ELF-1 (cell line): ENCODE measurements around the gene GPRIN3.
"Not testable (repeated sequence)": the region's sequence is repeated elsewhere in the genome, so short reads cannot be mapped to it uniquely, and the experiment has no call there.

Experiments used
- DNase-seq: peaks from one replicate; pipeline ENCODE4 v3.0.0-alpha.2; 2016; ENCODE audit warnings: low read depth, low spot score

The GPRIN3 gene

GRCh38 chr4:89312066-89312465 lies 4.5 kb upstream of the GPRIN3 start:
- DNase-seq = no peak

DNA sequence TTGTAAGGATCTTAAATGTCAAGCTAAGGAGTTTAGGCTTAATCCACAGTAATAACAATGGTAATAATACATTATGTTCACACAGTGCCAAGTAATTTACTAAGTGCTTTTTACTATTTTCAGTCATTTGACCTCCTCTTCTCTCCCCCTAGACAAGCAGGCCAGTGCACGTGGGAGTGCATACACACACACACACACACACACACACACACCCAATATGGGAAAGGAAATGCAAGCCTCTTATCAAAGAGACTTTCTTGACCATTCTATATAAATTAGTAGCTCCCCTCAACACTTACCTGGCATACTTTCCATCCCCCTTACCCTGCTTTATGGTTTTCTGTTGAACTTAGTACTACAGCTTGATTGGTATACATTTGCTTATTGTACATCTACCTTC lies 3.8 kb upstream of the GPRIN3 start:
- DNase-seq = no peak

GRCh38 chr4:89309154-89309553 lies 1.6 kb upstream of the GPRIN3 start:
- DNase-seq = not testable (repeated sequence)

- DNase-seq = no peak
Measured at GRCh38 chr4:89308161-89308500, 531 bp upstream of the GPRIN3 start.

- no peak for DNase-seq
Measured at GRCh38 chr4:89307178-89307445, 488 bp downstream of the GPRIN3 start.

- DNase-seq = no peak
Measured at GRCh38 chr4:89306486-89307177, 968 bp downstream of the GPRIN3 start.

GRCh38 chr4:89305712-89306437 lies 1.7 kb downstream of the GPRIN3 start:
- no peak for DNase-seq

GRCh38 chr4:89305028-89305427 lies 2.6 kb downstream of the GPRIN3 start:
- no peak for DNase-seq

GRCh38 chr4:89303814-89304388 lies 3.7 kb downstream of the GPRIN3 start:
- DNase-seq = no peak

DNA sequence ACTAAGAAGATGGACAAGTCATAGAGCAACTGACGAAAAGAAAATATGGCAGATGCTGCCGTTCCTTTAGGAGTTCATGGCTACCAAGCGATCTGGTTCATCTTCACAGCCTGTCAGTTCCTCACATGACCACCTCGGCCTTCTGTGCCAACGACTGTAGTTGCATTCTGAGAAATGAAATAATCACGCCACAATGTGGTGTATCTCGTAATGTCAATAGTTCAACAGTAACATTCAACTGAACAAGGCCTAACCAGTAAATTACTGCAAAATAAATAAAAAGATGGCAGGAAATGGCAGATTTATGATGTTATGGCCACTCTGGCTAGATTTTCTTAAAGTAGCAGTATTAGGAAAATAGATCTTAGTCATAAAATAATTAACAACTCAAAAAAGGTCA lies 4.4 kb downstream of the GPRIN3 start:
- no peak for DNase-seq

GRCh38 chr4:89301902-89302301 lies 5.7 kb downstream of the GPRIN3 start:
- DNase-seq = no peak

DNA sequence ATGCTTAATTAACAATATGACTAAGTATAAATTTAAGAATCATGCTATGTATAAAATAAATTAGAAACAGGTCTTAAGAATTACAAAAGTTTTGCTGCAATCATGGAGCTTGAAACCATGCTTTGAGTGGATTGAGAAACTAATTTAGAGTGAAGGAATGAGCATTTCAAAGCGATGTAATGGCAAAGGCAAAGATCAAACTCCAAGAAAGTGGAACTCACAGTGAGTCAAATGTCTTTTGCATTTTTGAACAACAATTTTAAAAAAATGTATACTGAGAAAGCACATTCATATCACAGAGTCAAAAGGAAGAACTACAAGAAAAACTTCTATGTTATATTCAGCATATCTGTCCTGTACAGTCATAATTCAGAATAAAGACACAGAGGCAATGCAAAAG lies 6.6 kb downstream of the GPRIN3 start:
- DNase-seq = no peak

DNA sequence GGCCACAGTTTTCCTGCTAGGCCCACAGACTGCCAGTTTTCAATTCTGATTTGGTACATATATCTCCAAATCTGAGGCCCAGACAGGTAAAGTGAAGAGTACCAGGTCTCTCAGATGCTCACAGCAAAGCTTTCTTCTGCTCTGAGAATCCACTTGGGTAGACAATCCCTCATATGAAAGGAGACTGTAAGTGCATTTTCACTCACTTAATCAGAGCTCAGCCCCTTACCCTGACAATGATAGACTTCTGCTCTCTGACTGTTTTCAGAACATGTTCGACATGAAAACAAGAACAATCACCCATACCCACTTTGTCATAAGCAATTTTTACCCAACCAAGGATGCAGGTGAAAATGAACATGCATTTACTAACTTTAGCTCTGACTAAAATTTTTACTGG lies 7.1 kb downstream of the GPRIN3 start:
- no peak for DNase-seq

- DNase-seq = no peak
Measured at GRCh38 chr4:89300060-89300459, 7.5 kb downstream of the GPRIN3 start.

DNA sequence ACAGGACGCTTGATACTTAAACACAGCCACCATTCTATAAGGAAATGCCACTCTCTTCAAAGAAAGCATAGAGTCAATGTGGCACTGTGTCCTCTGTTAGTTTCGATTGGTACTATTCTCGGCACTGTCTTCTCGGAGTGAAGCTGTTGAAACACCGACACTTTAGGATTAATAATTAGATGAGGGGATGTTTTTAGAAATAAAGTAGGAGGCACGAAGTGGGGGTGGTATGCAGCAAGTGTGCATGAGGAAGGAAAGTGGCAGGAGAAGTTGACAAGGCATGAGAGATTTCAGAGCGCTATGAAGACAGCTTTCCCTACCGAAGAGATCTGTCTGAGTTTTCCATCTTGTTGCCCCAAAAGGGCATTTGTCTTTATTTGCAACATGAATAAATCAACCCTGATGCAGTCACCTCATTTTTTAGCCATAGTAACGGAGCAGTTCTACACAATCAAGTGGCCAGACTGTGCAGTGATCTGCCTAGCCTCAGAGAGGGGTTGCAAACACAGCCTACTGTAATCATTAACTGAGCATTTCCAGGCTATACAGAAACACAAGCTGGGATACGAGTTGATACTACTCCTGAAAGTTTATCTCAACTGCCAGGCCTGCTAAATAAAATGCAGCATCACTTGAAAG lies 8.3 kb downstream of the GPRIN3 start:
- no peak for DNase-seq

DNA sequence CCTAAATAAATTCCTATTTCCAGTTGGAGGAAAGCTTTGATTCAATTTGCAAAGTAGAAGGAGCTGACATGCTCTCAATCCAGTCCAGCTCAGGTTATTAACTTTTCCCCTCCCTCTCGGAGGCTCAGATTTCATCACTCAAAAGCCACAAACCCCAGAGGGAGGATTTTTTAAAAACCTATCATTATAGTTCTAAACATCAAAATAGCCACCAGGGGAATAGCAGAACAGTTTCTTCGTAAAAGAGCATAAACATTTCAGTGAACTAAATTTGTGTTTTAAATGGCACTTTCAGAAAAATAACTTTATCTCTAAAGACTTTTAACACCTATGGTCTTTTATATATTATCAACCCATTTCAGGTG lies 8.8 kb downstream of the GPRIN3 start:
- DNase-seq = no peak

- no peak for DNase-seq
Measured at GRCh38 chr4:89298155-89298554, 9.4 kb downstream of the GPRIN3 start.

GRCh38 chr4:89296896-89297295 lies 10.7 kb downstream of the GPRIN3 start:
- DNase-seq = no peak

- no peak for DNase-seq
Measured at GRCh38 chr4:89296399-89296798, 11.2 kb downstream of the GPRIN3 start.

DNA sequence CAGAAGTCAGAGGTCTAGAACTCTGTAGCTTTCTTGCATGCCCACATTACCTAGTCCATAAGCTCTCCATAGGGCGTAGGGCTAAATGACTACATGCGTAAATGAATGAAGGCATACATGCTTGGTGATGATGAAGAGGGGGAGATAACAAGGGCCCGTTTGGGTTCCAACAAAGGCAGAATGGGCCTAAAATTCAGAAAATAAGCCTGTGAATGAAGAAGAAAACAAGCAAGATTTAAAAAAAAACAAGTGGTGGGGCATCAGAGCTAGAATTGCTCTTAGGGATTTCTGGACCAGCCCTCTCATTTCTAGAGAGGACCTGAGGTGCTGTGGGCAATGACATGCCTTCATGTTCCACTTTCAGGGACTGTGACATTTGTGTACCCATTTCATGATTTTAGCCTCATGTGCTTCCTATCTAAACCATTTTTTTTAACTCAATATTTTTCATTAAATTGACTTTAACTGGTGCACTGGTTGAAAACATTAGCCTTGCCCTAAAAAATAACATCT lies 12.1 kb downstream of the GPRIN3 start:
- no peak for DNase-seq

- DNase-seq = no peak
Measured at GRCh38 chr4:89294573-89295269, 12.9 kb downstream of the GPRIN3 start.

DNA sequence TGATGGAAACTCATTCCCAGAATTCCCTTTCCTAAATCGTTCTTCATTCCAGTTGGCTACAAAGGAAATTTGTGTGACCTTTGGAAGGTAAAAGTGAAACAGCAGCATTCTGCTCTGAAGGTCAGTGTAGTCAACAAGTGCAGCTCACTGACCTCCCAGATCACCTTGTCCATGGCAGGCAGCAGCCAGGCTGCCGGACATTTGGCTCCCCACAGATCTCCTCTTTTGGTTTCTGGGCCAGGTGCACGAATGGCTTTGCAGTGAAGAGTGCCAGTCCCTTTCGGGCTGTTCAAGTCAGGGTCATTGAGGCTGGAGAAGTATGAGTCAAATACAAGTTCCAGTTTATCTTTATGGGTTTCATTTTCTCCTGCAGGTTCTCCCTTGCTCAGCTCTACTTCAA lies 14.3 kb downstream of the GPRIN3 start:
- no peak for DNase-seq
